GM21390 (cell line): Measurements from ENCODE around the gene GRAP.

Experiments used
- ATAC-seq: cut with Tn5 transposase; IDR thresholded peaks from one replicate; pipeline ENCODE4 v1.9.1; 2021; ENCODE audit not compliant: unreplicated experiment

Gene GRAP

GRCh38 chr17:18987230-18987610, 59.5 kb downstream of the GRAP start:
- ATAC-seq, result no peak

GRCh38 chr17:18986541-18987229, 60.1 kb downstream of the GRAP start:
- no peak for ATAC-seq

- no peak for ATAC-seq
Measured at GRCh38 chr17:18985475-18985874, 61.3 kb downstream of the GRAP start.

- no peak for ATAC-seq
Measured at GRCh38 chr17:18984273-18985114, 62.3 kb downstream of the GRAP start.

- ATAC-seq, result no peak
Measured at GRCh38 chr17:18981642-18982424, 64.9 kb downstream of the GRAP start.

- ATAC-seq, result no peak
Measured at GRCh38 chr17:18981335-18981641, 65.5 kb downstream of the GRAP start.

- ATAC-seq, result no peak
Measured at GRCh38 chr17:18980682-18981334, 65.9 kb downstream of the GRAP start.

- no peak for ATAC-seq
Measured at GRCh38 chr17:18978655-18979054, 68.1 kb downstream of the GRAP start.

- ATAC-seq, result no peak
Measured at GRCh38 chr17:18978050-18978449, 68.7 kb downstream of the GRAP start.

GRCh38 chr17:18977646-18978045, 69.1 kb downstream of the GRAP start:
- ATAC-seq, result no peak

- ATAC-seq, result no peak
Measured at GRCh38 chr17:18977021-18977420, 69.7 kb downstream of the GRAP start.

GRCh38 chr17:18976201-18976600, 70.6 kb downstream of the GRAP start:
- no peak for ATAC-seq

GRCh38 chr17:18975597-18975996, 71.2 kb downstream of the GRAP start:
- no peak for ATAC-seq

GRCh38 chr17:18974407-18975149, 72.2 kb downstream of the GRAP start:
- ATAC-seq, result no peak

- no peak for ATAC-seq
Measured at GRCh38 chr17:18971801-18972200, 75.0 kb downstream of the GRAP start.
